Adrenal gland (tissue), 5 donors: ENCODE measurements around the gene OSBP2.

Experiments
- POLR2A ChIP-seq, 2 donors: fragments of 450-650 bp; IDR thresholded peaks; one replicate each; pipeline ENCODE4 v1.6.1; 2017; ENCODE audit warnings: antibody characterized with exemption in 2 of 2, mild to moderate bottlenecking in 2 of 2, moderate library complexity in 1 of 2
- TF ChIP-seq, protein P1 (sequence below), 6 experiments: fragments of 450-650 bp in 4 of 6; fragments of 200-600 bp in 2 of 6; sonication (generic) in 1 of 6; IDR thresholded peaks; 1 replicate in 5 of 6; 2 replicates in 1 of 6; pipeline versions ENCODE4 v1.5.1 to v1.8.0; 2016 to 2021; ENCODE audit warnings: antibody characterized with exemption in 6 of 6, mild to moderate bottlenecking in 2 of 6, moderate library complexity in 1 of 6
- donor health status: DM: no; HTN: no; CAD: no.

DNA sequence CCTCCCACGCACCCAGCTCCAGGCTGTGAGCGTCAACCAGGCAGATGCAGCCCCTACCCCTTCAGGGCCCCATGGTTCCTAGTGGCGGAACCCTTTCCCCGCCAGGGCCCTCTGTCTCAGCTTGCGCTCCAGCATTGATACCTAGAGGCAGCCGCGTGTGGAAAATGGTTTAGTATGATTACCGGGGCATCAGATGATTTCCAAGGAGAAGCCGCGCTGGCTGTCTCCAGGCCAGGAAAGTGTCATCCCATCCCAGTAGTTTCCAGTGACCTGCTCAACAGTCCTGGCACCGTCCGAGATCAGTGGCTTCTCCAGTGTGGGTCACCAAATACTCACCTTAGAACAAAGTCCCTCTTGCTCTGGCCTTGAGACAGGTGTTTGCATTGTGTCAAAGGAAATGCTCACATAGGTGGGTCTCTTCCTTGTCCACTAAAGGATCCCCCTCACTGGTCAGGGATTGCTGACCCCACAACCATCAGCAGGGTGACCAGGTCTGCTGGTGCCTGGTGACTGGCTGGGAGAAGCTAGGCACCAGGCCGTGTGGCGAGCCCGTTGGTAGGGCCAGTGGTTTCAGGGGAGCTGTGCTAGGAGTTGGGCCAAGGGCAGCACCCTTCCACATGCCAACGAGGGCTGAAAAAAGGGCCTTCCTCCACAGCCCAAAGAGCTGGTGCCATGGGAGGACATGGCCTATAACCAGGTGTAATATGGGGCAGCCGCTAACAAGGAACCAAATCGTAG, 164.5 kb downstream of the OSBP2 start:
- TF ChIP-seq, protein P1, sequence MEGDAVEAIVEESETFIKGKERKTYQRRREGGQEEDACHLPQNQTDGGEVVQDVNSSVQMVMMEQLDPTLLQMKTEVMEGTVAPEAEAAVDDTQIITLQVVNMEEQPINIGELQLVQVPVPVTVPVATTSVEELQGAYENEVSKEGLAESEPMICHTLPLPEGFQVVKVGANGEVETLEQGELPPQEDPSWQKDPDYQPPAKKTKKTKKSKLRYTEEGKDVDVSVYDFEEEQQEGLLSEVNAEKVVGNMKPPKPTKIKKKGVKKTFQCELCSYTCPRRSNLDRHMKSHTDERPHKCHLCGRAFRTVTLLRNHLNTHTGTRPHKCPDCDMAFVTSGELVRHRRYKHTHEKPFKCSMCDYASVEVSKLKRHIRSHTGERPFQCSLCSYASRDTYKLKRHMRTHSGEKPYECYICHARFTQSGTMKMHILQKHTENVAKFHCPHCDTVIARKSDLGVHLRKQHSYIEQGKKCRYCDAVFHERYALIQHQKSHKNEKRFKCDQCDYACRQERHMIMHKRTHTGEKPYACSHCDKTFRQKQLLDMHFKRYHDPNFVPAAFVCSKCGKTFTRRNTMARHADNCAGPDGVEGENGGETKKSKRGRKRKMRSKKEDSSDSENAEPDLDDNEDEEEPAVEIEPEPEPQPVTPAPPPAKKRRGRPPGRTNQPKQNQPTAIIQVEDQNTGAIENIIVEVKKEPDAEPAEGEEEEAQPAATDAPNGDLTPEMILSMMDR (IDR thresholded peaks at IDR 0.05), result no peak
- no peak for TF ChIP-seq POLR2A (IDR thresholded peaks at IDR 0.05)
